Testis (tissue), 2 donors: ENCODE measurements around the gene ARSK.

Experiments
- CTCF ChIP-seq, 3 experiments: fragments of 450-650 bp in 2 of 3; fragments of 200-600 bp in 1 of 3; sonication (generic) in 1 of 3; IDR thresholded peaks; one replicate each; pipeline ENCODE4 v1.5.1; 2016 to 2019; ENCODE audit warnings: antibody characterized with exemption in 3 of 3, mild to moderate bottlenecking in 2 of 3, moderate library complexity in 1 of 3
- POLR2A ChIP-seq: fragments of 450-650 bp; IDR thresholded peaks from one replicate; pipeline ENCODE4 v1.6.1; 2017; ENCODE audit warnings: antibody characterized with exemption, mild to moderate bottlenecking, moderate library complexity

GRCh38 chr5:95537501-95537900 is 17.4 kb upstream of the ARSK start:
- TF ChIP-seq CTCF (IDR thresholded peaks at IDR 0.05) = no peak
- no peak for TF ChIP-seq POLR2A
